HEK293 (cell line): Measurements from ENCODE around the gene RGS7.

Experiments used
- KLF8 ChIP-seq: fragments of 450-650 bp; formaldehyde crosslinking; IDR thresholded peaks from 2 replicates; pipeline ENCODE4 v1.5.1; 2016; ENCODE audit warnings: missing biosample characterization, missing genetic modification characterization
- ZNF350 ChIP-seq: fragments of 450-650 bp; formaldehyde crosslinking; IDR thresholded peaks from 2 replicates; pipeline ENCODE4 v1.5.0; 2017; ENCODE audit warnings: missing biosample characterization, mild to moderate bottlenecking, missing genetic modification characterization
- TF ChIP-seq, protein P1 (sequence below): fragments of 450-650 bp; formaldehyde crosslinking; IDR thresholded peaks from 2 replicates; pipeline ENCODE4 v1.5.1; 2016; ENCODE audit warnings: missing biosample characterization, missing genetic modification characterization
- TF ChIP-seq, protein P2 (sequence below): IDR thresholded peaks from 2 replicates; pipeline ENCODE4 v1.6.1; 2011; ENCODE audit warnings: mild to moderate bottlenecking, low read depth, low read length, borderline replicate concordance

DNA sequence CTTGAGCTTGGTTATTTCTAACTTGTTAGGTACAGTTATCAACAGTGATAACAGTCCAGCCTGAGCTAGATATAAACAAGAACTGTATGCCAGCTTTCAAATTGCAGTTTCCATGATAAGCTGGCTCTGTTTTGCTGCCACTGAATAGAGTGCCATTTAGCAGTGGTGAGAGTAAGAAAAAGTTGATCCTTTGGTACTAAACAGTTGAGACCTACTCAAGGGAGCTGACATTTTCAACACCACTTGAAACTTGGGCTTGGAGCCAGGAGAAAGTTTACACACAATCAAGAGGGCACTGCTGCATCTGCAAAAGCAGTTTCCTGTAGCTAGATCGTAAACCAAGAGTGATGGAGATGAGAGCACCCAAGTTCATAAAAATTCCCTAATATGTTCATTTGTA is 131.3 kb downstream of the RGS7 start:
- no peak for TF ChIP-seq ZNF350 (tag by site-specific recombination)
- TF ChIP-seq, protein P1, sequence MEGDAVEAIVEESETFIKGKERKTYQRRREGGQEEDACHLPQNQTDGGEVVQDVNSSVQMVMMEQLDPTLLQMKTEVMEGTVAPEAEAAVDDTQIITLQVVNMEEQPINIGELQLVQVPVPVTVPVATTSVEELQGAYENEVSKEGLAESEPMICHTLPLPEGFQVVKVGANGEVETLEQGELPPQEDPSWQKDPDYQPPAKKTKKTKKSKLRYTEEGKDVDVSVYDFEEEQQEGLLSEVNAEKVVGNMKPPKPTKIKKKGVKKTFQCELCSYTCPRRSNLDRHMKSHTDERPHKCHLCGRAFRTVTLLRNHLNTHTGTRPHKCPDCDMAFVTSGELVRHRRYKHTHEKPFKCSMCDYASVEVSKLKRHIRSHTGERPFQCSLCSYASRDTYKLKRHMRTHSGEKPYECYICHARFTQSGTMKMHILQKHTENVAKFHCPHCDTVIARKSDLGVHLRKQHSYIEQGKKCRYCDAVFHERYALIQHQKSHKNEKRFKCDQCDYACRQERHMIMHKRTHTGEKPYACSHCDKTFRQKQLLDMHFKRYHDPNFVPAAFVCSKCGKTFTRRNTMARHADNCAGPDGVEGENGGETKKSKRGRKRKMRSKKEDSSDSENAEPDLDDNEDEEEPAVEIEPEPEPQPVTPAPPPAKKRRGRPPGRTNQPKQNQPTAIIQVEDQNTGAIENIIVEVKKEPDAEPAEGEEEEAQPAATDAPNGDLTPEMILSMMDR (tag by site-specific recombination) = no peak
- TF ChIP-seq, protein P2, sequence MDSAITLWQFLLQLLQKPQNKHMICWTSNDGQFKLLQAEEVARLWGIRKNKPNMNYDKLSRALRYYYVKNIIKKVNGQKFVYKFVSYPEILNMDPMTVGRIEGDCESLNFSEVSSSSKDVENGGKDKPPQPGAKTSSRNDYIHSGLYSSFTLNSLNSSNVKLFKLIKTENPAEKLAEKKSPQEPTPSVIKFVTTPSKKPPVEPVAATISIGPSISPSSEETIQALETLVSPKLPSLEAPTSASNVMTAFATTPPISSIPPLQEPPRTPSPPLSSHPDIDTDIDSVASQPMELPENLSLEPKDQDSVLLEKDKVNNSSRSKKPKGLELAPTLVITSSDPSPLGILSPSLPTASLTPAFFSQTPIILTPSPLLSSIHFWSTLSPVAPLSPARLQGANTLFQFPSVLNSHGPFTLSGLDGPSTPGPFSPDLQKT = no peak
- no peak for TF ChIP-seq KLF8 (tag by site-specific recombination)
